Liver (tissue), 9 donors: ENCODE measurements around the gene MYOD1. TPM values are rescaled to one million over a fixed set of nuclear protein-coding genes. Genes with fewer than 3 reads are reported as not detected.

ENCODE experiments used
- DNase-seq: peaks from one replicate; pipeline ENCODE4 v3.0.0-alpha.2; 2017; ENCODE audit warnings: low spot score
- H3K27ac ChIP-seq, 2 donors: one replicate each; pipeline ENCODE4 v1.7.0; 2013; ENCODE audit warnings: inconsistent platforms in 2 of 2, low read length in 2 of 2, control low read depth in 1 of 2, low read depth in 1 of 2, mild to moderate bottlenecking in 1 of 2
- H3K27me3 ChIP-seq, 4 donors: one replicate each; pipeline versions ENCODE4 v1.6.1 to v1.7.0; 2013; ENCODE audit warnings: low read length in 3 of 4, inconsistent platforms in 1 of 4, mild to moderate bottlenecking in 1 of 4, moderate library complexity in 1 of 4; ENCODE audit not compliant: control insufficient read depth in 4 of 4, insufficient read depth in 4 of 4
- H3K36me3 ChIP-seq, 4 donors: one replicate each; pipeline versions ENCODE4 v1.6.1 to v1.7.0; 2013; ENCODE audit warnings: low read length in 3 of 4, mild to moderate bottlenecking in 3 of 4, low read depth in 1 of 4, moderate library complexity in 1 of 4; ENCODE audit not compliant: control insufficient read depth in 4 of 4, insufficient read depth in 3 of 4
- H3K4me1 ChIP-seq, 4 donors: one replicate each; pipeline versions ENCODE4 v1.6.1 to v1.7.0; 2013; ENCODE audit warnings: low read length in 3 of 4, mild to moderate bottlenecking in 3 of 4, moderate library complexity in 1 of 4; ENCODE audit not compliant: control insufficient read depth in 4 of 4, insufficient read depth in 4 of 4
- H3K4me3 ChIP-seq, 3 donors: one replicate each; pipeline versions ENCODE4 v1.6.1 to v1.7.0; 2013; ENCODE audit warnings: low read length in 3 of 3, control low read depth in 1 of 3, low read depth in 1 of 3, mild to moderate bottlenecking in 1 of 3
- H3K9ac ChIP-seq, 2 donors: one replicate each; pipeline ENCODE4 v1.7.0; 2013; ENCODE audit warnings: low read length in 2 of 2, mild to moderate bottlenecking in 2 of 2, moderate library complexity in 2 of 2, control low read depth in 1 of 2, low read depth in 1 of 2
- H3K9me3 ChIP-seq, 4 donors: one replicate each; pipeline versions ENCODE4 v1.6.1 to v1.7.0; 2013; ENCODE audit warnings: low read length in 3 of 4; ENCODE audit not compliant: control insufficient read depth in 4 of 4
- ATF3 ChIP-seq: IDR thresholded peaks from 2 replicates; pipeline ENCODE4 v1.6.1; 2016; ENCODE audit warnings: antibody characterized with exemption
- CTCF ChIP-seq: fragments of 150-350 bp; IDR thresholded peaks from 2 replicates; pipeline ENCODE4 v1.5.1; 2017; ENCODE audit warnings: improper control_type of control experiment, low read depth, low read length; ENCODE audit not compliant: missing input control
- EGR1 ChIP-seq, 2 donors: IDR thresholded peaks; 2 replicates each; pipeline ENCODE4 v1.6.1; 2016 to 2018; ENCODE audit warnings: antibody characterized with exemption in 2 of 2, low read depth in 2 of 2
- FOXA1 ChIP-seq: IDR thresholded peaks from 2 replicates; pipeline ENCODE4 v1.6.1; 2016; ENCODE audit warnings: antibody characterized with exemption
- FOXA2 ChIP-seq: IDR thresholded peaks from 2 replicates; pipeline ENCODE4 v1.6.1; 2016; ENCODE audit warnings: antibody characterized with exemption
- GABPA ChIP-seq, 2 donors: IDR thresholded peaks in 1 of 2; conservative IDR thresholded peaks in 1 of 2; 2 replicates each; pipeline ENCODE4 v1.6.1; 2016; ENCODE audit warnings: antibody characterized with exemption in 2 of 2, mild to moderate bottlenecking in 1 of 2, moderate library complexity in 1 of 2
- HNF4A ChIP-seq, 2 donors: conservative IDR thresholded peaks; 2 replicates each; pipeline ENCODE4 v1.6.1; 2016; ENCODE audit warnings: antibody characterized with exemption in 2 of 2, mild to moderate bottlenecking in 2 of 2
- HNF4G ChIP-seq: IDR thresholded peaks from 2 replicates; pipeline ENCODE4 v1.6.1; 2016; ENCODE audit warnings: antibody characterized with exemption
- JUND ChIP-seq, 2 donors: IDR thresholded peaks; 2 replicates each; pipeline ENCODE4 v1.6.1; 2016; ENCODE audit warnings: antibody characterized with exemption in 2 of 2
- MAX ChIP-seq: IDR thresholded peaks from 2 replicates; pipeline ENCODE4 v1.6.1; 2016; ENCODE audit warnings: antibody characterized with exemption
- NR2F2 ChIP-seq: IDR thresholded peaks from 2 replicates; pipeline ENCODE4 v1.6.1; 2016; ENCODE audit warnings: antibody characterized with exemption
- RAD21 ChIP-seq, 2 donors: IDR thresholded peaks; 2 replicates each; pipeline ENCODE4 v1.6.1; 2016; ENCODE audit warnings: antibody characterized with exemption in 2 of 2, mild to moderate bottlenecking in 2 of 2
- REST ChIP-seq: IDR thresholded peaks from 2 replicates; pipeline ENCODE4 v1.6.1; 2016; ENCODE audit warnings: antibody characterized with exemption, mild to moderate bottlenecking
- RXRA ChIP-seq, 2 donors: IDR thresholded peaks; 2 replicates each; pipeline ENCODE4 v1.6.1; 2017 to 2018; ENCODE audit warnings: antibody characterized with exemption in 2 of 2, mild to moderate bottlenecking in 1 of 2
- SP1 ChIP-seq: IDR thresholded peaks from 2 replicates; pipeline ENCODE4 v1.6.1; 2018; ENCODE audit warnings: antibody characterized with exemption, mild to moderate bottlenecking
- TAF1 ChIP-seq: conservative IDR thresholded peaks from 2 replicates; pipeline ENCODE4 v1.6.1; 2016; ENCODE audit warnings: antibody characterized with exemption, mild to moderate bottlenecking
- YY1 ChIP-seq: IDR thresholded peaks from 2 replicates; pipeline ENCODE4 v1.6.1; 2016; ENCODE audit warnings: antibody characterized with exemption, mild to moderate bottlenecking
- ZBTB33 ChIP-seq: IDR thresholded peaks from 2 replicates; pipeline ENCODE4 v1.6.1; 2016; ENCODE audit warnings: antibody characterized with exemption
- WGBS: extraction: QIAGEN DNeasy Blood & Tissue Kit; methylation state at CpG from one replicate; pipeline ENCODE4 v1.1.7; 2013; 5-methylcytosine and 5-hydroxymethylcytosine counted together
- polyA plus RNA-seq, 2 donors: library from polyadenylated mRNA; stranded (reverse) in 1 of 2; unstranded in 1 of 2; fragments of 200-250 nt in 1 of 2; fragments of >200 nt in 1 of 2; fragmentation: Nextera tagmentation in 1 of 2; extraction: Ambion mirVana in 1 of 2; gene quantifications; one replicate each; pipeline versions ENCODE4 v1.2.1 to v1.2.3, GENCODE V29; 2013 to 2015
- total RNA-seq, 2 donors: library from RNA; depleted of rRNA; stranded (reverse); fragments of >200 nt; gene quantifications; one replicate each; pipeline ENCODE4 v1.2.3, GENCODE V29; 2014
- donor health status: healthy.
- donor health status: healthy.
- donor health status: healthy.
- donor health status: healthy.
- donor health status: healthy.

MYOD1 gene
- total and polyA plus RNA-seq, 4 donors = not detected

- TF ChIP-seq HNF4G = no peak
- no peak for TF ChIP-seq JUND (IDR thresholded peaks at IDR 0.05)
- no peak for TF ChIP-seq ZBTB33
- no peak for TF ChIP-seq YY1
- TF ChIP-seq CTCF = no peak
- no peak for TF ChIP-seq FOXA1
- TF ChIP-seq RAD21 (IDR thresholded peaks at IDR 0.05) = no peak
- TF ChIP-seq MAX = no peak
- TF ChIP-seq GABPA (IDR thresholded peaks at IDR 0.05 in 1 of 2, conservative IDR thresholded peaks at IDR 0.05 in 1 of 2) = no peak
- TF ChIP-seq ATF3 = no peak
- no peak for TF ChIP-seq FOXA2
- no peak for TF ChIP-seq TAF1
- TF ChIP-seq EGR1 (IDR thresholded peaks at IDR 0.05; ENCODE audit: low read depth in 2 of 2) = no peak
- TF ChIP-seq HNF4A (conservative IDR thresholded peaks at IDR 0.05) = no peak
- no peak for TF ChIP-seq NR2F2
- no peak for TF ChIP-seq SP1
- no peak for TF ChIP-seq REST
- no peak for TF ChIP-seq RXRA (IDR thresholded peaks at IDR 0.05)
- no peaks in the 10 kb centered on the region for H3K4me1 ChIP-seq
- 89% methylated on average over 18 of the region's 18 CpGs for WGBS
- H3K9me3 ChIP-seq = no peaks in the 10 kb centered on the region
- no peak overlapping the region for H3K4me3 ChIP-seq
- no peaks in the 10 kb centered on the region for H3K36me3 ChIP-seq
- no peak for DNase-seq
- H3K27me3 ChIP-seq = peaks cover 0 to 8% (median 3%) of the 10 kb centered on the region in 4 donors
- H3K27ac ChIP-seq = no peak overlapping the region
- H3K9ac ChIP-seq = no peak overlapping the region
Observed at GRCh38 chr11:17687946-17688670, 31.3 kb upstream of the MYOD1 start.
